HG02678 (cell line): ENCODE measurements around the gene TAF12.
"Not testable (repeated sequence)": the region's sequence is repeated elsewhere in the genome, so short reads cannot be mapped to it uniquely, and the experiment has no call there.

ENCODE experiments used
- ATAC-seq: cut with Tn5 transposase; IDR thresholded peaks from one replicate; pipeline ENCODE4 v1.9.1; 2021; ENCODE audit warnings: mild to moderate bottlenecking, moderate library complexity; ENCODE audit not compliant: unreplicated experiment

TAF12 gene, protein sequence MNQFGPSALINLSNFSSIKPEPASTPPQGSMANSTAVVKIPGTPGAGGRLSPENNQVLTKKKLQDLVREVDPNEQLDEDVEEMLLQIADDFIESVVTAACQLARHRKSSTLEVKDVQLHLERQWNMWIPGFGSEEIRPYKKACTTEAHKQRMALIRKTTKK

DNA sequence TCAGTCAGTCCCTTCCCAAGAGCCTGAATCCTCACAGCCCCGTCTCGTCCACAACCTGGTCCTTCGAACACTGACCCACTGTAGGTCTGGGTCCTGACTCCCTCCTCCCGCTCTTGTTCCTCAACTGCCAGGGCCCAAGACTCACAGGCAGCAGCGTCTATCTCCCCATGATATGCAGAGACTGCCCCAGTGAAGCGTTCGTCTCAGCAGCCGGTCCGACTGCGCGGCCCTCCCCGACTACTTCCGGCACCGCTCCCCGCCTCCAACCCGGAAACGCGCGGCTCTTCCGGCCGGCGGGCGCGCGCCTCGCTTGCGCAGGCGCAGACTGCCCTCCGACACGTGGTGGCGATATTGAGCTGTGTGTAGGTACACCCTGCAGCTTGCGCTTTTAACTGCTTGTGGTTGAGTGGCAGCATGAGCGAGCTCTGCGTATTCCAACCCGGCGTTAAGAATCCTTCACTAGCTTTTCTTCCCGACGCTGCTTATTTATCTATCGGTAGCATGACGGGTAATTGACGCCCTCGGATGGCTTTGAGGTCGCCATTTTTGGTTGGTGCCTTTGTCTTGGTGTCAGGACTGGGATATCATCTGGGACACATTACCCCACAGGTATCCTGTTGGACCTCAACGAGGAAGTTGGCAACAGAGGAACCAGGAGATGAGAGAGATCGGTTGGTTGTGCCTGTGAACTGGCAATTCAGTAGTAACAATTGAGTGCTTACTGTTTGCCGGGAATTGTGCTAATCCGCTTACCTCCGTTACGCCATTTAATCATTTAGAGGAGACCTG, at the start of gene TAF12:
TAF12 (minus strand) TSS at position 221 of the 789 bp plus-strand sequence. CDS start 20,986 bp downstream, outside the sequence.
- ATAC-seq = peak; percentile 87

DNA sequence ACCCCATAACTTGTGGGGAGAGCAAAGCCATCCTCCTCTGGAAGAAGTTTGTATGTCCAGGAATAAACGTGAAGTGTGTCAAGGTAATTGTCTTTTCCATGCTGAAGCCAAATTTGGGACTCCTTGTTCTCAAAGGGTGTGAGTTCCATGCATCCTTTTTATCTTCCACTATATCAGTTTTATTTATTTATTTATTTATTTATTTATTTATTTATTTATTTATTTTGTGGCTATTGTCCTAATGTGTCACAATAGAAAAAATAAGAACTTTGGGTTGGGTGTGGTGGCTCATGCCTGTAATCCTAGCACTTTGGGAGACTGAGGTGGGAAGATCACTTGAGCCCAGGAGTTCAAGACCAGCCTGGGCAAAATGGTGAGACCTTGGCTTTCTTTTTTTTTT, 48.8 kb upstream of the TAF12 start:
- ATAC-seq = not testable (repeated sequence)

DNA sequence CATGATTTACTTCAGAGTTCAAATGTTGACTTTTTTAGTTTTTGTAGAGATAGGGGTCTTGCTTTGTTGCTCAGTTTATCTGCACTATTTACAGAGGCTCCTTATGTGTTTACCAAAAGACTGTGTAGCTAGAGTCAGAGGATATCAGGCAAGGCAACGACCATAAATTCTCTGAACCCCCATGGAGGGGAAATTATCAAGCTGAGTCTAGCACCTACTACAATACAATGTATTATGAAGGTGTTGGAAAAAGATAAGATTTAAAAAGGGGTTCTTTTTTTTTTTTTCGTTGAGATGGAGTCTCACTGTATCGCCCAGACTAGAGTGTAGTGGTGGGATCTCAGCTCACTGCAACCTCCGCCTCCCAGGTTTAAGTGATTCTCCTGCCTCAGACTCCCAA, 42.1 kb upstream of the TAF12 start:
- no peak for ATAC-seq

DNA sequence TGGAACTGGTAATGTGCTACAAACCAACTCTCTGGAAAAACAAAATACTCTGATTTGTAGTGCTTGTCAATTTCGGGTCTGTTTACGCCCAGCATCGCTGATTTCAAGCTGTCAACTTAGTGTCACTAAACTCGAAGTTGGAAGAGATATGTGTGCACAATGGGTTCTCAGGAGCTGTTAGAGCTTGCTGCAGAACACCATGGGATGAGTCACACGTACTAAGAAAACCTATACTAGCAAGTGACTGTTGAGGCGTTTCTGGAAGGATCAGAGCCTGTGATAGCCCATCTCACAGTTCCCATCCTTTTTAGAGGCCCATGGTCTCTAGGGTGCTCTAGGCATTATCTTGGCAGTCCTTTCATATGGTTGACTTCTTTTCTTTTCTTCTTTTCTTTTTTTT, 40.0 kb upstream of the TAF12 start:
- ATAC-seq = no peak

DNA sequence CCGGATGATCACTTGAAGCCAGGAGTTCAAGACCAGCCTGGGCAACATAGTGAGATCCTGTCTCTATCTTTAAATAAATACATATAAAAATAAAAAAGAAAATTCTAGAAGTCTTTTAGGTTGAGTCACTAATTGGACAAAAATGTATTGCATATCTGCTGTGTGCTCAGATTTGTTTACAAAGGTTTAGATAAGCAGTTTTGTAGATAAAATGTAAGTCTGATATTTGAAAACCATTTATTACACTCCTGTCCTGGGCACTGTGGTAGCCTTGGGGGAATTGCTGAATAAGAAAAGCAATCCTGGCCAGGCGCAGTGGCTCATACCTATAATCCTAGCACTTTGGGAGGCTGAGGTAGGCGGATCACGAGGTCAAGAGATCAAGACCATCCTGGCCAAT, 37.3 kb upstream of the TAF12 start:
- ATAC-seq = no peak

DNA sequence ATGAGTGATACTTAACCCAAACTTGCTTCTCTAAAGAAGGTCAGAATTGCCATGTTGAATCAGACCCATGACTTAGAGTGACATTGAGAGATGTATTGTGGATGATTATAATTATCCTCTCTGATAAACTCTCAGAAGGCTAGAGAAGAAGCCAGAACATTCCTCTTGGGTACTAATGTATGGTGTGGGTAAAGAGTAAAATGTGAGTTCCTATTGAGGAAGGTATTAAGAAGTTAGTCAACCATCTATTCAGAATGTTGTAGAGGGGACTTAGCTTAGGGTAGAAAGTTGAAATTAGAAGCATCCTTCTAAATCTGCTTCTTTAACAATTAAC, 33.0 kb upstream of the TAF12 start:
- ATAC-seq = no peak

DNA sequence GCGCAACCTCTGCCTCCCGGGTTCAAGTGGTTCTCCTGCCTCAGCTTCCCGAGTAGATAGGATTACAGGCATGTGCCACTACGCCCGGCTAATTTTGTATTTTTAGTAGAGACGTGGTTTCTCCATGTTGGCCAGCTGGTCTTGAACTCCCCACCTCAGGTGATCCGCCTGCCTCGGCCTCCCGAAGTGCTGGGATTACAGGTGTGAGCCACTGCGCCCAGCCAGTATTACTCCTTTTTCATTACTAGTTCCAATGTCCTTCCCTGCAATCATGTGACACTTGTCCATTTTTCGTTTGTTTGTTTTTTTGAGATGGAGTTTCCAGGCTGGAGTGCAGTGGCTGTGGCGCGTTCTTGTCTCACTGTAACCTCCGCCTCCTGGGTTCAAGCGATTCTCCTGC, 30.1 kb upstream of the TAF12 start:
- not testable (repeated sequence) for ATAC-seq

DNA sequence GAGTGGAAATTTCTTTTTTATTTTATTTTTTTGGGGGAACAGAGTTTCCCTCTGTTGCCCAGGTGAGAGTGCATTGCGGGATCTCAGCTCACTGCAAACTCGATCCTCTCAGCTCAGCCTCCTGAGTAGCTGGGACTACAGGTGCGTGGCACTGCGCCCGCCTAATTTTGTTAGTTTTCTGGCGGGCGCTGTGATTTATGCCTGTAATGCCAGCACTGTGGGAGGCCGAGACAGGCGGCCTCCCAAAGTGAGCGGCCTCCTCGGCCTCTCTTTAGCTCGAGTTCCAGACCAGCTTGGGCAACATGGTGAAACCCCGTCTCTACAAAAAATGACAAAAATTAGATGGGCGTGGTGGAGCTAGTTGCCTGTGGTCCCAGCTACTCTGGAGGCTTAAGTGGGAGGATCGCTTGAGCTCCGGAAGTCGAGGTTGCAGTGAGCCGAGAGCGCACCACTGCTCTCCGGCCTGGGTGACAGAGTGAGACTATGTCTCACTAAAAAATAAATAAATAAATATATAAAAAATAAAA, 28.4 kb upstream of the TAF12 start:
- no peak for ATAC-seq

DNA sequence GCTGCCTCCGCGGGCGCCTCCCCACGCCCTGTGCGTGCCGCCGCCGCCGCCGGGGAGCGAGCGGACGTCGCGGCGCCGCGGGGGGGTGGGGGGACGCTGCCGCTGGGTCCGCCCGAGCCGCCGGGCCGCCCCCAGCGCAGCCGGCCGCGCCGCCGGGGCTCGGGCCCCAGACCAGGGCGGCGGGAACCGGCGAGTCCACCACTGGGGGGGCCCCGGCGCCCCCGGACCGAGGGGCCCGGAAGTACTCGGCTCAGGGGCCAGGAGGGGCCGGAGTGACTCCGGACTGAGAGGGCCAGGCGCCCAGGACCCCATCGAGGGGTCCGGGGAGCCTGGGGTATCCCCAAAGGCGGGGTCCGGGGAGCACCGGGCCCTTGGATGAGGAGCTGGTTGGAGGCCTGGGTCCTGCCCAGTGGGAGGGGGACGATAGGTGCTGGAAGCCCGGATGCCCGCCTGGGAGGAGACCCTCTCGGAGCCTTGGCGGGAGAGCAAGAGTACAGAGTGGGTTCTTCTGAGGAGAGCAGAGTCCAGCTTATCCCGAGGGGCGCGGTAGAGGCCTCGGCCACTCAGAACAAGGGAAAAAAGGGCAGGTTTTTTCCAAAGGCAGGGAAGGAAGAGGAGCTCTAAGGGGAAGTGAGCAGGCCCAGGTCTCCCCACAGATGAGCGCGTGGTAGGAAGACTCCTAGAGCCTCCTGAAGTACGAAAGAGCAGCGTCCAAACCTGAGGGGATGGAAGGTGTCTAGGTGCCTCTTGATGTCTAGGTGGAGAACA, 26.3 kb upstream of the TAF12 start:
- ATAC-seq = peak; percentile 61

DNA sequence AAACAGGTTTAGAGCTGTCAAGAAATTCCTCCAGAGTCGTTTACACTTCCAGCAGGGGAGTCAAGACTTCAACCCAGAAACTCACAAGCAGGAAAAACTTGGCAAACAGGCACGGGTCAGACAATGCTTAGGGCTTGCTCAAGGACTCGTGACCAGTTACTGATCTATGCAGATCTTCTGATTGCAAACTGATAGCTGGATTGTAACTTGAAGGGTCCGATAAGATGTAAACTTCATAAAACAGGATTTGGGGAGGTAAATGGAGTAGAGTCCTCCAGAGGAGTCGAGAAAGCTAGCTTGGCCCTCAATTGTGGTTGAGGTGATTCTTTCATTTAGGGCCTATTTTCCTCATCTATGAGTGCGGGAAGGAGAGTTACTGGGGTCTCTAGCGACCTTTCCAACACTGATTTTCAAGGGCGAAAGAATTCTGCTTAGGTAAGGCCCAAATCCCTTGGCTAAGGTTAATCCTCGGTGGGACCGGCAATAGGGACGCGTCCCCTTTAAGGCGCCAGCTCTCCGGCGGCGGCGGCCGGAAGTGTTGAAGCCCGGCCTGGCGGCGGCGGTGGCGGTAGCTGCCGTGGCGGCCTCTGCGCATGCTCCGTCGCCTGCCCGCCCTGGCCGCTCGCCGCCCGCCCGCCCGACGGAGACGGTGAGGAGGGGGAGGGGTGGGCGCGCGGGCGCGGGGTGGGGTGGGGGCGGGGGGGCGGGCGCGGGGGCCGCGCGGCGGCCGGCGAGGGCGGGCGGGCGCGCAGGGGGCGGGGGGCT, 25.5 kb upstream of the TAF12 start, which contains the start of gene GMEB1:
GMEB1 (plus strand) TSS at position 594 of the 765 bp plus-strand sequence. CDS start 14,829 bp downstream, outside the sequence.
- ATAC-seq = peak; percentile 81

DNA sequence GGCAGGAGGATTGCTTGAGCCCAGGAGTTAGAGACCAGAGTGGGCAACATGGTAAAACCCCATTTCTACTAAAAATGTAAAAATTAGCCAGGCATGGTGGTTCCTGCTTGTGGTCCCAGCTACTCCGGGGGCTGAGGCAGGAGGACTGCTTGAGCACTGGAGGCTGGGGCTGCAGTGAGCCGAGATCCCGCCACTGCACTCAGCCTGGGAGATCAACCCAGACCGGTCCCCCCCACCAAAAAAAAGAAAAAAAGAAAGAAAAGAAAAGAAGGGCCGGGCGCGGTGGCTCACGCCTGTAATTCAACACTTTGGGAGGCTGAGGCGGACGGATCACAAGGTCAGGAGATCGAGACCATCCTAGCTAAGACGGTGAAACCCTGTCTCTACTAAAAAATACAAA, 23.9 kb upstream of the TAF12 start:
- no peak for ATAC-seq

DNA sequence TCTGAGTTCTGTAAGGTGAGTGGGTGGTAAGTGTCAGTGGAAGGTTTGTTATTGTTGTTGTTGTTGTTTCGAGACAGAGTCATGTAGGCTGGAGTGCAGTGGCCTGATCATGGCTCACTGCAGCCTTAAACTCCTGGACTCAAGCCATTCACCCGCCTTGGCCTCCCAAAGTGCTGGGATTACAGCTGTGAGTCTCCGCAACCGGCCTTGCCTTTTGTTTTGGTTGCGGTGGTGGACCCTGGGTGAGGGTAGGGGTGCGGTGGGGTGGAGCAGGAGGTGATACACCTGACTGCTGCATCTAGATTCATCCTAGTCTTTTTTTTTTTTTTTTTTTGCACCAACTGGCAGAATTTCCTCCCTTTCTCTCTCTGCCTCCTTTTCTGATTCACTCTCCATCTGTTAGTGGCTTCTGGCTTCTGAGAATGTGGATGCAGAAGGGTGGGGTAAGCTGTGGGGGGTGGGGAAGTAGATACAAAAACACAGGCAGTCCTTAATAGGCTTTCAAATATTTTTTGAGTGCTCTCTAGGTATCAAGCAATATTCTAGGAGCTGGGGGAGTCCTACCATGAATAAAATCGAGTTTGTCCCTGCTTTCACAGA, 21.1 kb upstream of the TAF12 start:
- ATAC-seq = no peak

DNA sequence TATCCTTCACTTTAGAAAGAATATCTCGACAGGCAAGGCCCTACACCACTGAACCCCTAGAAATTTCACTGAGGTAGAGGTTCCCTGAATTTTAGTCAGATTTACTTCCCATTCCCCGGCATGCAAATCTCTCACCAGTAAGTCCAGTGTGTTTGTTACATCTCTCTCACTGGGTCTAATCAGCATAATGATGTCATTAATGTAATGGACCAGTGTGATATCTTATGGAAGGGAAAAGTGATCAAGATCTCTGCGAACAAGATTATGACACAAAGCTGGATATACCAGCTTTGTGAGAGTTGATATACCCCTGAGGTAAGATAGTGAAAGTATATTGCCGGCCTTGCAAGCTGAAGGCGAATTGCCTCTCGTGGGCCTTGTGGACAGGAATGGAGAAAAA, 13.5 kb upstream of the TAF12 start:
- ATAC-seq = no peak

DNA sequence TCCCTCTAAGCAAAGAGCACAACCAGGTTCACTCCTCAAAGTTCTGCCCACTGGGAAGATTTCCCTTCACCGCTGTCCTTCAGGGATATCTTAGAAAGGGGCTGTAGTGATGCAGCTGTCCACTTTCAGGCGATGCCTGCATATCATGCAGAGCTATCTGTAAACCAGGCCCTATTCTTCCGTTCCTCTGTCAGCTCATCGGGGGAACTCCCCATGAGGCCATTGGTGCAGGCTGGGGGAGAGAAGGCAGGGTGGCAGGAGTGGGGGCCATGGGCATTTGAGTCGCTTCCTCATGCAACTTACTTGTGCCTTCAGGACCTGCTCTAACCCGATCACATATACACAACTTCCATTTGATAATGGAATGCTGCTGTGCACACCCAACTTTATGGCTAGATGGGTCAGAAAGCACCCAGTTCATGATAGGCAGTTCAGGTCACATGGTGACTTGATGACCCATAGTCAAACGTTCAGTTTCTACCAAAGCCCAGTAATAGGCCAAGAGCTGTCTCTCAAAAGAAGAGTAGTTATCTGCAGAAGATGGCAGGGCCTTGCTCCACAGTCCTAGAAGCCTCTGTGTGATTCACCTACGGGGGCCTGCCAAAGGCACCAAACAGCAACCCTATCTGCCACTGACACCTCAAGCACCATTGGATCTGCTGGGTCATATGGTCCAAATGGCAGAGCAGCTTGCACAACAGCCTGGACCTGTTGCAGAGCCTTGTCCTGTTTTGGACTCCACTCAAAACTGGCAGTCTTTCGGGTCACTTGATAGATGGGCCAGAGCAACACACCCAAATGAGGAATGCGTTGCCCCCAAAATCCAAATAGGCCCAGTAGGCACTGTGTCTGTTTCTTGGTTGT, 12.8 kb upstream of the TAF12 start:
- not testable (repeated sequence) for ATAC-seq

DNA sequence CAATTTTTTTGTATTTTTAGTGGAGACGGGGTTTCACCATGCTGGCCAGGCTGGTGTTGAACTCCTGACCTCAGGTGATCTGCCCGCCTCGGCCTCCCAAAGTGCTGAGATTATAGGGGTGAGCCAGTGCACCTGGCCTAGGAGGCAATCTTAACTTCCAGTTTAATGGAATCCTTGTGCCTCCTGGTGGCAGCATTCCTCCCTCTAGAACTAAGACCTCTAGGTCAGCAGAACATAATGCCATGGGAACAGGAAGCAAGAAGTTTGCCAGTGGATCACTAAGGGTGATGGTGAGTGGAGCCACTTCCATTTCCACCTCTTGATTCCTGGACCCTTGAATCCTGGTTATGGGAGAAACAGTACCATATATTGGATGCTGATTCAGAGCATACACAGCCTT, 11.0 kb upstream of the TAF12 start:
- not testable (repeated sequence) for ATAC-seq

DNA sequence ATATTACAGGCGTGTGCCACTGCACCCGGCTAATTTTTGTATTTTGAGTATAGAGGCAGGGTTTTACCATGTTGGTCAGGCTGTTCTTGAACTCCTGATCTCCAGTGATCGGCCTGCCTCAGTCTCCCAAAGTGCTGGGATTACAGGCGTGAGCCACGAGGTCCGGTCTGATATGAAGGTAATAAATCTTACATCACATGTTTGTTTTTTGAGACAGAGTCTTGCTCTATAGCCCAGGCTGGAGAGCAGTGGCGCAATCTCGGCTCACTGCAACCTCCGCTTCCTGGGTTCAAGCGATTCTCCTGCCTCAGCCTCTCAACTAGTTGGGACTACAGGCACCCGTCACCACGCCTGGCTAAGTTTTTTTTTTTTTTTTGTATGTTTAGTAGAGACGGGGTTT, 10.2 kb upstream of the TAF12 start:
- ATAC-seq = not testable (repeated sequence)

DNA sequence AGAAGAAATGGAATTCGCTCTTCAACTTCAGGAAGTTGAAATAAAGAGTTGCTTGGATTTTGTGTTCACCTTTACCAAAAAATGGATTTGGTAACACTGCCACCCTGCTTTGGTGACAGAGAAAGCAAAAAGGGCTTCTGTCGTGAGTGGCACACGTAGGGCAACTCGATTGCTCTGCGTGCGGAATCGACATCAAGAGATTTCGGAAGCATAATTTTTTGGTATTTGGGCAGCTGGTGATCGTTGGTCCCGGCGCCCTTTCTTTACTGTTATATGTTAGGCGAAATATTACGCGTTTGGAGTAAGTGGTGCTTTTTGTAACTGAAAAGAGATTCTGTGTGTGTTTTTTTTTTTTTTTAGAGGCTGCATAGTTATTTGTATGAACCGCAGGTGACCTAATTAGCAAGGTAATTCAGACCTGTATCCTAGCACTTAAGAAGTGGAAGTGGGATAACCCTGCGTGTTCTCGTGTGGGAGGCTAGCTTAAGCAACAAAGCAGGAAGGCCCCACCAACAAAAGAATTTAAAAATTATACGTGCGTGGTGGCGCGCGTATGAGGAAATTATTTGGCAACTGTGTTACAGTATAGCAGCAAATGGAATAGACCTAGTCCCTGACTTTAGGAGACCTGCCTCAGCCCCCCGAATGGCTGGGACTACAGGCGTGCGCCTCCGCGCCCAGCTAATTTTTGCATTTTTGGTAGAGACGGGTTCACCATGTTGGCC, 5.8 kb upstream of the TAF12 start, which contains the start of gene RNU11:
RNU11 (plus strand) TSS at position 127 of the 725 bp plus-strand sequence.
- ATAC-seq = peak; percentile 61

DNA sequence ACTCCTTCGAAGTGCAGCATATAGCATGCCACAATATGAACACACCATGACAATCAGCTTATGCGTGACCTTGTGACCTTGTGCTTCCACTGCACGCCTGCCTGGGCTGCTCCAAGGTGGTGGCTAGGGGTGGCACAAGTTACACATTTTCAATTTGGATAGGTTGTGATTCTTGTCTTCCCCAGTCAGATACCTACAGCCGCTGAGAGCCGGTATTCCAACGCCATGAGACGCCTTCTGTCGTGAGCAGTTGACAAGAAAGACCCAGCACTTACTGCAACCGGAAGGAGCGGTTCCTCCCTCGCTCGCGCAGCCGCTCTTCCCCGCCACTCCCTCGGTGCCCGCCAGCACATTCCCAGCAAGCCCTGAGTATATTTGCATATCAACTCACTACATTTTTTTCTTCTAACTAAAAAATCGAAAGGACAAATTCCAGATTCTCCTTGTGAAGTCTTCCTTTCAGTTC, 5.2 kb upstream of the TAF12 start:
- peak; percentile 72 for ATAC-seq

DNA sequence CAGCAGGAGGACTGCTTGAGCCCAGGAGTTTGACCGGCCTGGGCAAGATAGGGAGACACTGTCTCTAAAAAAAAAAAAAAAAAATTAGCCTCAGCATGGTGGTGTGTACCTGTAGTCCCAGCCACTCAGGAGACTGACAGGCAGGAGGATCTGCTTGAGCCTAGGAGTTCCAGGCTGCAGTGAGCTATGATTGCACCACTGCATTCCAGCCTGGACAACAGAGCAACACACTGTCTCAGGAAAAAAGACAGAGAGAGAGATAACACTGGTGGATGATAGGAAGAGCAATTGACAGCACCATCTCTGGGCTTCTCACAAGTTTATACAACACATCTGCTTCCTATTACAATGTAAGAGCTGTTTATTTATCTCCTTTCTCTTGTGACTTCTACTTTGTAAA, 3.2 kb upstream of the TAF12 start:
- ATAC-seq = no peak
